ENCODE data around the gene STUM.
"Not testable (repeated sequence)": the region's sequence is repeated elsewhere in the genome, so short reads cannot be mapped to it uniquely, and the experiment has no call there.

Gene STUM

DNA sequence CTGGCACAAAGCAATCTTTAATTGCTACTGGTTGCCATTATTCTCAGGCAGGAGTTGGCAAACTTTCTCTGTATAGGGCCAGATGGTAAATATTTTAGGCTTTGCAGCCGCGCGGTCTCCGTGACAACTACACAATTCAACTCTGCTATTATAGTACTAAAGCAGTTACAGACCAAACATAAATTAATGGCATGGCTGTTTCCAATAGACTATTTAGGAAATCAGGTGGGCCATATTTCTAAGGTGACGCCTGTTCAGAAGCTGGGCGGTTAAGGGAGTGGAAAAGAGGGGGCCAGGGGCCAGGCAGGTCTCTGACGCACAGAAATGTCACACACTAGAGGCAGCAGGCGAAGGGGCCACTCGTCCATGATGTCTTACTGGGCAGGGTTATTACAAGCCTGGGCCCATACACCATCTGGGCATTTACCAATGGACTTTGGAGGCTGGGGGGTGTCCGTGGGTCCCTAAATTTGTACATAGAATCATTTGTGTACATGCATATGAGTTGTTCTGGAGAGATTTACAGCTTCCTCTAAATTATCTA lies 80.1 kb downstream of the STUM start:
- no peak for DNase-seq

DNA sequence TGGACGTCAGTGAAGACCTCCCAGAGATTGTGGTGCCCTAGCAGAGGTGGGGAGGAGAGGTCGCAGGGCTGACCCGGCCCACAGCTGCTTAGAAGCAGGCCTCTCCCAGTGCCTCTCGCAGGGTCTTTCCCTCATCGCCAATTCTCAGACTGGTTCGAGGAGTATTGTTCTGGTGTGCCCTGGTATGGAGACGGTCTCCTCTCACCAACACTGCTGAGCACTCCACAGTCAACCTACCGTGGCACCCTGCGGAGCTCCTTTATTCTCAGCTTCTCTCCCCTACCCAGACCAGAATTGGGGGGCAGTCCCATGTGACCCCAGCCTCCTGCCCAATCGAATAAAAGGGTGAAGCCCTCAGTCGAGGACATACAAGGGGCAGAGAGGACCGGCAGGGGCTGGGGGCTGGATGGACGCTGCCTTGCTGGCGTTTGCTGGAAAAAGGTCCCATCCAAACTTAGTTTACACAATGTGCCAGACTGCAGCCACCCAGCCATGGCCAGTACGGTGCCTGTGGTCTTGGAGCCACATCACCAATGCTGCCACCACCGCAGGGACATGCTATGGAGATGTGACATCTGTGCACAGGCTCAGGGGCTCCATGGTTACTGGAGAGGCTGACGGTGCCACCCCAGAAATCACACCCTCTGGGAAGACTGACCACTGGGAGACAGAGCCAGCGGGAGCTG lies 80.8 kb downstream of the STUM start:
- DNase-seq, result no peak

DNA sequence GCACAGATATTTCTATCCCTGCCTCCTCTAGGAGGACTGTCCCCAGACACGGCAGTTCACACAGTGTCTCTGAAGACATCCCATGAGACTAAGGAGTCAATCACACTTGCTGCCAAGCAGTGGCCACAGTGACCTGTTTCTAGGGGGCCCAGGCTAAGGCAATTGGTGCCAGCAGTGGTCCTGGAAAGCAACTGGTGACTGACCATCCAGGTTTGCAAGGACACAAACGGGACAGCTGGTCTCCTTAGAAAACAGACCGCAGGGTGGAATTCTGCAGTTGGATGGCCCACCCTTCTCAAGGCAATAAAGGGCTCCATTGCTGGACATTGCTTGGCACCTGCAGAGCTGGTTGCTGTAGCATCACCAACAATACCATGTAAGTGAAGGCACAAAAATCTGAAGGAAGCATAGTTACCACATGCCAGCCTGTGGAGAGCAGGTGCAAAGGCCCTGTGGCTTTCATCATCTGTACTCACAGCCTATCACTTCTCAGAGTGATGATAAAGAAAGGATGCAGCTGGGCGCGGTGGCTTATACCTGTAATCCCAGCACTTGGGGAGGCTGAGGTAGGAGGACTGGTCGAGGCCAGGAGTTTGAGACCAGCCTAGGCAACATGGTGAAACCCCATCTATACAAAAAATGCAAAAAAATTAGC lies 81.5 kb downstream of the STUM start:
- no peak for DNase-seq

DNA sequence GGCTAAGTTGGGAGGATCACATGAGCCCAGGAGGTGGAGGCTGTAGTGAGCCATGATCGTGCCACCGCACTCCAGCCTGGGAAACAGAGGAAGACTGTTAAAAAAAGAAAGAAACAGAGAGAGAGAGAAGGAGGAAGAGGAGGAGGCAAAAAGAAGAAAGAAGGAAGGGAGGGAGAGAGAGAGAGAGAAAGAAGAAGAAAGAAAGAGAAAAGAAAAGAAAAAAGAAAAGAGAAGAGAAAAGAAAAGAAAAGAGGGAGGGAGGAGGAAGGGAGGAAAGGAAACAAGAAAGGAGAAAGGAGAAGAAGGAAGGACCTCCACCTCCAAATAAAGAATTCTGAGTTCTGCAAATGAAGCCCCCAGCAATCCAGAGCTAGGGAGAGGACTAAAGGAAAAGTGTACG lies 82.0 kb downstream of the STUM start:
- DNase-seq, result no peak

DNA sequence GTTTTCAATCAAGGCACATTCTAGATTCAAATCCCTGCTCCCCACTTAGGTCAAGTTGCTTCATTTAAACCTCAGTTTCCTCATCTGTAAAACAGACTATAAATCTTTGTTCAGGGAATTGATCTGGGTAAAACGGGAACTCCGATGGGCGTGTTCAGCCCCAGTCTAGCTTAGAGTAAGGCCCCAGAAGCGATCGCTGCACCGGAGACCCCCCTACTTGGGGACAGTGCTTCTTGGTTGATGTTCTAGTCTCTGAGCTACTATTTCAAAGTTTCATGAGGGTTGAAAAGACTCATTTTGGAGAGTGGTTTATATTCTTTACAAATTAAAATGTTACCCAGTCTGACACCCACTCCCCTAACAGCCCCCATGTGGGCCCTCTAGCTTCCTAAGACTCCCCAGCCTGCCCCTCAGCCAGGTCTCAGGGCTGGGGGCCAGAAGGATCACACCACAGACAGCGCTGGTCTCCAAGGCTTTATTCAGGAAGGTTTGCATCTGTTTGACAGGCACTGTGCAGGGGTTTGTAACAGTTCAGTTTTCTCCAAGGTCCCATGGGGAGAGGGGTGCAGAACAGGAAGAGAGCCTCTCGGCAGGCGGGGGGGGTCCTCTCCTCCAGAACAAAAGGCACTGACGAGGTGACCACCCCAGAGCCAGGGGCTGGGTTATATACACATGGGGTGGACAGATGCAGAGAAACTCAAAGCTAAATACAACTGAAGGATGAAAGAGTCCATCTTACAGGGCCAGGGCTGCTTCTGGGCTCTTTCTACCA lies 82.9 kb downstream of the STUM start:
- no peak for DNase-seq

DNA sequence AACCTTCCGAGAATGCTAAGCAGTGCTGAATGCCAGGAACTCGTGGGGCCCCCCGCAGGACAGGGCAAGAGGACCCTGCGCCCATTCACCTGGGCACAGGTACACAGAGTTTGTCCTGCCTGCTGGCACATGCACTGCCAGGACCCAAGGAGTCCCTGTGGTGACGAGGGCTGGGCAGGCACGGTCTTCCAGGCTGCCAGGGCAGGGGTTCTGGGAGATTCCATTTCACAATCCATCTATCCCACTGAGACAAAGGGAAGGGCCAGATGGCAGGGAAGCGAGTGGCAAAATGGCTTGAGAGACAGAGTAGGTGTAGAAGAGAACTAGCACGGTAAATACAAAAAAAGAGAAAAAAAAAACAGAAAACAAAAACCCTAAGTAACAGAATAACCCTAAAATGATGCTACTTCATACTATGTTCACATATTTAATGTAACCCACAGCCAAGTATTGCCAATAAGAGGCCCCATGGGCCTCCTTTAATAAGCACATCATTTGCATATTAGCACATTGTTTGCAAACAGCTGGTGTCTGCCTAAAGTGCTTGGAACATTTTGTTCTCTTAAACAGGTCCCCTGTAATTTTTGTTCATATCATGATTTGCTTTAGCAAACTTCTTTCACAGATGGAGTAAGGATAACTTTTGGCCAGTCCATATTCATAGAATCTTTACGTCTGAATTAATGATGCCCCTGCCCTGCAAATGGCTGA lies 83.8 kb downstream of the STUM start:
- no peak for DNase-seq

DNA sequence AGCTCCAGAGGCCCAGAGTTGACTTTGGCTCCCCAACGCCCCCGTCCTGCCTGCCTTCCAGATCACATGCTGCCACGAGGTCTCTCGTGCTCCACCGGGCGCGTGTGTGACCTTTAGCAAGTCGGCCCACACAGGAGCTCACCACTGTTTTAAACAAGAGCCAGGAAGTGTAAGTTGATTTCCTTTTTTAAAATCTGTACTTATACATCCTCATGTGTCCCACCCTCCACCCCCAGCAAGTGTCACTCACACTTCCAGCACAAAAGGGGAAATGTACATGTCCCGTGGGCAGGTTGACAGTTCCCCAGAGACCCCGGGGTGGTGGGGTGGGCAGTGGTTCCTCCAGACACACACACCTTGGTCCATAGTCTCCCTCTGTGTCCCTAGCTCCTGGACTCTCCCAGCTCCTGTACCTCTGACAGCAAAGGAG lies 84.4 kb downstream of the STUM start:
- DNase-seq, result no peak

DNA sequence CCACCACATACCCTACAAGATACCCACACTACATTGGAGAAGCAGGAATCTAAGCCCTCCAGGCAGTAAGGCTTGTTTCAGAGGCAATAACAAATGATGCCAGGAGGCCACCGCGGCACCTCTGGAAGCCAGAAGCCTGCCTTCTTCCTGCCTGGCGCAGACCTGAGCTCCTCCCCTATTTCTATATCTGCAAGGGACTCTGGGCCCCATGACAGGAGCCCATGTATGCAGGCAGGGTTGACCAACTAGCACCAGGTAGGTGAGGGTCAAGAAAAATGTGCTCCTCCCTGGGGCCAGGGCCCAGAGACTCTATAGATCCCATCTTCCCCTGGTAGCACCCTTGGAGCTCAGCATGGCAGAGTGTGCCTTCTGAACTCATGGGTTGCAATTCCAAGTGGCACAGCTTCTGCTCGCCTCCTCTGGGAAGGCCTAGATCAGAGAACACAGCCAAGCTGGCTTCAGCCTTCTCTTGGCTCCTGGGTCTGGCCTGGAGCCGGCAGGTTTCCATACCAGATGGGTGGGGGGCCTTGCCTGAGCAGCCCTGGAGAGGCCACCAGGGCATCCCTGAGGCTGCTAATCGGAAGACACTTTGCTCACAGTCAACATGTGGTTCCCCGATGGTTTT lies 85.1 kb downstream of the STUM start:
- DNase-seq, result no peak

DNA sequence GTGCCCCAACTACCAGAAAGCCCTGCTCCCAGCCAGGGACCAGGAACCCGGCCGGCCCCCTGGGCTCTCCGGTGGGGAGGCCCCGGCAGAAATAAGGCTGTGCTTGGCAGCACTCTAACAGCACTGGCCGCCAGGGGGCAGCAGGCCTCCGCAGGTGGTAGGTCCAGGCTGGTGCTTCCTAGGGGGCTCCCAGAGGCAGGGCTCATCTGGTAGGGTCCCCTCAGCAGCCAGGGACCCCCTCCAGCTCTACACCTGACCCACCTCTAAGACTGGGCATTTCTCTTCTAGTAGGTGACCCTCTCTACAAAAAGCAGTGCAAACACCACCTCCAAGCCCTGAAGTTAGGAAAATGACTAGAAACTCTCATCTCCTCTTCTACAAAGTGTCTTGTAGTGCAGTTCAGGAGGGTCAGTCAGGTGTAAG lies 85.6 kb downstream of the STUM start:
- DNase-seq, result peak; percentile 43

DNA sequence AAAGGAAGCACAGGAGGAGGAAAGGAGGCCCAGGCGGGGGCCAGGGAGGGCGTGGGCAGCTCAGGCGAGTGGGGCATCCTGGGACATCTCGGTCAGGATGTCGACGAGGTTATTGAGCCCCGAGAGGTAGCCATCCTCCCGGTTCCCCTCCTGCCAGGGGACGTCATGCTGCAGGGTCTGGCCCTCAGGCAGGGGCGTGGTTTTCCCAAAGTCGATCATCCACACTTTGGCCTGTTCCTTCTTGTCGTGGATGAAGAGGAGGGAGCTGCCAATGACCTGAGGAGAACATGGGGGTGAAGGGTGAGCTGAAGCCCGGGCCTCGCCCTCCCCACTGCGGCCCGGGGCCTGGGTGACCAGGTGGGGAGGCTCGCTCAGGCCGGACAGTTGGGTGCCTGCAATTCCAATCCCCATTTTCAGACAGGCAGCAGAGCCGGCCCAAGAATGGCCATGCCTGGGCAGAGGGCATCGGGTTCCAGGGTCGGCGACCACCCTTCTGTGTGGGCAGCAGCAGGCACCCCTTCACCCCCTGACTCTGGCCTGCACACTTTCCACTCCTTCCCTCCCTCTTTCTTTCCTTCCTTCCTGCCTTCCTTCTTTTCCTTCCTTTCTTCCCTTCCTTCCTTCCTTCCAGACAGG lies 86.2 kb downstream of the STUM start:
- DNase-seq, result no peak

DNA sequence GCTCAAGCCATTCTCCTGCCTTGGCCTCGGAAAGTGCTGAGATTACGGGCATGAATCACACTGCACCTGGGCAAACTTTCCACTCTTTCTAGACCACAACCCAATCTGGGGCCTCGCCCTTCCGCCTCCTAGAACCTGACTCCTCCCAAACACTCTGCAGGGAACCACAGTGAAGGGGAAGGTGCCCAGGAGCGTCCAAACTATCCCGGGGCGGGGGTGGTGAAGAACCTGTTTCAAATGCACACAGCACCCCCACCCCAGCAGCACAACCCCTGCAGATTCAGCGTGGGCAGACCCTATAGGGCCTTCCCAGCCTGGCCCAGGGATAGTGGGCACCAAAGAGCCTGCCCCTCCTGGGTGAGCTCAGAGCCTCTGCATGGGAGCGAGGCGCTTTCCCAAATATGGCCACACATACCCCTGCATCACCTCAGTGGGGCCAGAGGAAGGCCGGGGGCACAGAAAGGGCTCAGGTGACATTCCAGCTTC lies 86.9 kb downstream of the STUM start:
- DNase-seq, result no peak

DNA sequence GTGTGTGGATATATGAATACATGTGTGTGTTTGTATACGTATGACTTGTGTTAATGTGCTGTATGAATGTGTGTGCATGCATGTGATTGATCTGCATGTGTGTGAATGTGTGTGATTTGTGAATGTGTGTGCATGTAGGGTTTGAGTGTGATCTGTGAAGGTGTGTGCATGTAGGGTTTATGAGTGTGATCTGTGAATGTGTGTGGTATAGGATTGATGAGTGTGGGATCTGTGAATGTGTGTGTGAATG lies 88.2 kb downstream of the STUM start:
- no peak for DNase-seq

DNA sequence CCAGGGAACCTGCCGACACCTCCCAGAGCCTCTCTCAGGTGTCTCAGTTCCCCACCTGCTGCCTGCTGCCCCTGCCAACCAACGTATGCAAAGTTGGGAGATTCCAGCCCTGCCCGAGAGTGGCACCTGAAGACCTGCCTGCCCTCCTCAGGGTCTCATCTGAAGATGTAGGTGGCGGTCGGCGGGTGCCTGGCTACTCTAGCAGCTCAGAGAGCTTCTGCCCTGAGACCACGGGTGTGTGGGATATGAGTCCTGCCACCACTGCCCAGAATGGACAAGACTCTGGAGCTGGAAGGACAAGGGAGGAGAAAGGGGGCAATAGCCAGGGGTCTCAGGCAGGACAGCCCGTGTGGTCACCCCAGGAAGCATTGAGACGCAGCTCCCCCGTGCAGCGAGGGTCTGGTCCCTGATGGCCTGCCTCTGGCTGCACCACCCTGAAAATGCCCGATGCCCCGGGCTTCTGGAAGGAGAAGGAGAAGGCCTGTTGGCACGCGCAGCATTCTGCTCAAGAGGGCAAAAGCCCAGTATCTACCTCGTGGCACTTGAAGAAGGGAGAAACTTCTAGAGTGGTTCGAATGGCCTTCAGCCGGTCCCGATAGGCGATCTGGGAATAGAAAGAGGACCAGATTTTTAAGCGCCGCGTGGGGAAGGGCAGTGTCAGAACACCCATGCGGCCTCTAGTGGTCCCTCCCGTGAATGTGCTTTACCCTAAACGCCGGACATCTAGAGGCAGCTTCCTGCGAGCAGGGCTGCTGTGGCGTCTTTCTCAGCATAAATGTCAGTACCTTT lies 88.8 kb downstream of the STUM start:
- DNase-seq, result no peak

DNA sequence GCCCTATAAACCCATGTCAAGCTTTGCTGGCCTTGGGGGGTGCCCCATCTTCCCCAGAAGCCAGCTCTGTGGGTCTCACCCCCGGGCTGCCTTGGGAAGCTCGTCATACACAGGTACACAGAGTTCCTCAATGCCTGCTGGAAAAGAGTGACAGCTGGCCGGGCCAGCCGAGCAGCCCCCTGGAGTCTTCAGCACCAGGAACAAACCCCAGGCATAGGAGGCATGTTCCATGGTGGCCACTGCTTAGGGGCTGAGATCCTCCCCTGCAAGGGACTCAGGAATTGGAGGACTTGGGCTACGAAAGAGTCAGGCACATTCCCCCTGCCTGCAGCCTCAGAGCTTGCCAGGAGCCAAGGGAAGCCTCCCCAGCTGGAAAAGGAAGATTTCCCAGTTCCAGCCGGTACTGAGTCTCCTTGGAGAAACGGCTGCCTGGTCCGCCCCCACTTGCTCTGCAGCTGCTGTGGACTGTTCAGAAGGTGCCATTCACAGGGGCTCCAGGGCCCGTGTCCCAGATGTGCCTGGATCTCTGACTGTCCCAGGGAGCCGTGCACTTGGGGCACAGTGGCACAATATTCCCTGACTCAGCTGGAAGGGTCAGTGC lies 89.5 kb downstream of the STUM start:
- DNase-seq, result no peak

DNA sequence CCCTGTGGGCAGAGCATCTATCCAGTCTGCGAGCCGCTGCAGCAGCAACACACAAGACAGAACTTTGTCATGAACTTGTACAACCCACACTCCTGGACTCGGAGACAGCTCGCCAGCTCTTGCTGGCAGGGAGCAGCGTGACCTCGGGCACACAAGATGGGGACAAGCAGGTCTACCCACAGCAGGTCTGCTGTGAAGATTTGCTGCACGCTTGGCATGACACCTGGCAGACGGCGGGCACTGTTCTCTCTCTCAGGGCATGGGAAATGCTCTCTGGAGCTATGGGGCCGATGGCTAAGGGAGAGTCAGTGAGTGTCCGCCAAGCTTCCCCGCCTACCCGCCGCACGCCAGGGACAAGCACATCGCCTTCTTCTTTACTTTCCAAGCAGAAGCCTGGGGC lies 90.0 kb downstream of the STUM start:
- no peak for DNase-seq

DNA sequence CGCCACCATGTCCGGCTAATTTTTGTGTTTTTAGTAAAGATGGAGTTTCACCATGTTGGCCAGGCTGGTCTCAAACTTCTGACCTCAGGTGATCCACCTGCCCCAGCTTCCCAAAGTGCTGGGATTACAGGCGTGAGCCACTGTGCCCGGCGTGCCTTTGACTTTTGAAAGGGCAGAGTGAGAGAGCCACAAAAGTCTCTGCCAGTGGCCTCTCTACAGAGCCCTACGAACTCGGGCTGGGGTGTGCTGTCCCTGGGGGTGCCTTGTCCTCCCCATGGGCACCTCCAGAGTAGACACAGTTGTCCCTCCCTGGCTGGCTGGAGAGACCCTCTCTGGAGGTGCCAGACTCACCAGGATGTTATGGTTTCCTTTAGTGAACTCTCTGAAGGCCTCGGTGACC lies 90.6 kb downstream of the STUM start:
- not testable (repeated sequence) for DNase-seq

DNA sequence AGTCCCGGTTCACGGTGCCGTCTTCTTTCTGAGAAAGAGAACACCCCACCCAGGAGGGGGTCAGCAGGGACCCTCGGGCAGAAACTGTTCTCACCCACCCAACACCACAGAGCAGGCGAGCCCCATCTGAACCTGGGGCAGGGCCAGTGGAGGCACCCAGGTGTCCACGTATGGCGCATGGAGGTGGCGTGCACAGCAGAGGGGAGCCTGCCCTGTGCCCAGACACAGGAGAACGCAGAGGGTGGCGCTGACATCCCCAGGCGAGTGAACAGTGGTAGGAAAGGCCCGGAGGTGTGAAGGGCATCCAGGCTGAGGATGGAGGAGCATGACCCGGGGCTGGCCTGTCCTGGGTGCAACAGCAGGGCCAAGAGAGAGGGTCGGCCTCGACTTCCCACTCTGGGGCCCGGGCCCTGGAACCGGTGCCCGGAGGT lies 91.1 kb downstream of the STUM start:
- no peak for DNase-seq

DNA sequence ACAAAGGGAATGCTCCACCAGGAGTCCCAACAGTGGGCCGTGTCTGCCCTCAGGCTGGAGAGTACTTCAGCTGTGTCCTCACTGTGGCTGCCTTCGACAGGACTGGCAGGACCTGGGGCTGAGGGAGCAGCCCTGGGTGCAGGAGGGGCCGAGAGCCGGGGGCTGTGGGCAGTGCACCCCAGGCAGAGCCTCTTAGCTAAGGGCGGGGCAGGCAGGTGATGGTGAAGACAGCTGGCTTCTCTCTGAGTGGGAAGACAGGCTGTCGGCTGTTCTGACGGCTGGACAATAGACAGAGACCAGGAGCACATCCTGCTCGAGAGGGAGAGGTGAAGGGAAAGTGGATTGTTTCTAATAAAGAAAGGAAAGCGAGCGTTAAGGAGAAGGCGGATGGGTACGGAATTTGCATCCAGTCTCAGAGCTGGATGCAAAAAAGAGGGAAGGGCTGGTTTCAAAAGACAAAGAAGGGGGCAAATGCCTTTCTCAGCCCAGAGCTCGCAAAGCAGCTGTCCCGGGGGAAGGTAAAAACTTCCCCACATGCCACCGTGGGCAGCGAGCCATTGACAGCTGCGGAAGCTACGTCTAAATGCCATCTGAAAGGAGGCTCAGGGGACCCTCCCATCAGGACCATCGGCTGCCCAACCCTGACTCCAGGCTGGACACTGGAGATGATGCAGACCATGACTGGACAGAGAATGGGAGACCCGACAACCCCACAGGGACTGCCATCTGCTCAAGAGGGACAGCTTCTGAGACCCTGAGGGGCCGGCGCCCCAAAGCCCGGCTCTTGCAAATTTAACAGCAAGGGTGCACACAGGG lies 92.0 kb downstream of the STUM start:
- no peak for DNase-seq

DNA sequence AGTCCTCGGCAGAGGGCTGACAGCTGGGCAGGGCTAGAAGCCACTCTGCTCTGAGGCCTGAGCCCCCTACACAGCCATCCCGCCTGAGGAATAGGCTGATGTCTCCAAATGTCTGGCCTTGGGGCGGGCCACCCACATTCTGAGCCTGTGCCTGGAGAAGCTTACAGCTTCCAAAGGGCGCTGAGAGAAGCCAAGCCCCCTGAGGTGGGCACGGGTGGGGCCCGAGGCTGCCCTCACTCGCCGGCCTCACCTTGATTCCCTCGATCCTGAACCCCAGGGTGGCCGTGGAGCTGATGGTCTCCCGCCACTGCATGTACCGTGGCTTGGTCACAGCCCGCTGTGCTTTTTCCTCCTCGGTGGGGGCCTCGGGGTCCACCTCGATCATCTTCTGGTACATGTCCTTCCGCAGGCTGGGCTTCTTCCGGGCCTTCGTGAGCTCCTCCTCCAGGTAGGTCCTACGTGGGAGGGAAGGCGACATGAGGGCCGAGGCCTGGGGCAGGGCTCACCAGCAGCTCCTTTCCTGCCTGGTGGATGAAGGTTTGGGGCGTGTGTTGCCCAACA lies 93.2 kb downstream of the STUM start:
- DNase-seq, result no peak

DNA sequence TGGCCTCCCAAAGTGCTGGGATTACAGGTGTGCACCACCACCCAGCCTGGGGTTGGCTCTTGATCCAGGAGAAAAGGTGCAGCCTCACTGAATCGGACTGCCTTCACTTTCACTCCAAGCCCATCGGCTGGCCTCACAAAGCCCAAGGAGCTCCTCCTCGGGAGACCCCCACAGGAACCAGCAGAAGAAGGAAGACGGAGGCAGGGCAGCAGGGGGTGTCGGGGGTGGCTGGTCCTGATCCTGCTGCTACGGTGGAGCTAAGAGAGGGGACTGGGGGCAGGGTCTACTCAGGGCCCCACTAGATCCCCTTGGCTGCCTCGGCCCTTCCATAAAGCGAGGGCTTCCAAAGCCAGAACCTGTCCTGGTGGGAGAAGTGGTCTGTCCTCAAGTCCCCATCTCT lies 93.9 kb downstream of the STUM start:
- DNase-seq, result no peak
